Measurements from ENCODE around the gene OR2V2.

The OR2V2 gene

DNA sequence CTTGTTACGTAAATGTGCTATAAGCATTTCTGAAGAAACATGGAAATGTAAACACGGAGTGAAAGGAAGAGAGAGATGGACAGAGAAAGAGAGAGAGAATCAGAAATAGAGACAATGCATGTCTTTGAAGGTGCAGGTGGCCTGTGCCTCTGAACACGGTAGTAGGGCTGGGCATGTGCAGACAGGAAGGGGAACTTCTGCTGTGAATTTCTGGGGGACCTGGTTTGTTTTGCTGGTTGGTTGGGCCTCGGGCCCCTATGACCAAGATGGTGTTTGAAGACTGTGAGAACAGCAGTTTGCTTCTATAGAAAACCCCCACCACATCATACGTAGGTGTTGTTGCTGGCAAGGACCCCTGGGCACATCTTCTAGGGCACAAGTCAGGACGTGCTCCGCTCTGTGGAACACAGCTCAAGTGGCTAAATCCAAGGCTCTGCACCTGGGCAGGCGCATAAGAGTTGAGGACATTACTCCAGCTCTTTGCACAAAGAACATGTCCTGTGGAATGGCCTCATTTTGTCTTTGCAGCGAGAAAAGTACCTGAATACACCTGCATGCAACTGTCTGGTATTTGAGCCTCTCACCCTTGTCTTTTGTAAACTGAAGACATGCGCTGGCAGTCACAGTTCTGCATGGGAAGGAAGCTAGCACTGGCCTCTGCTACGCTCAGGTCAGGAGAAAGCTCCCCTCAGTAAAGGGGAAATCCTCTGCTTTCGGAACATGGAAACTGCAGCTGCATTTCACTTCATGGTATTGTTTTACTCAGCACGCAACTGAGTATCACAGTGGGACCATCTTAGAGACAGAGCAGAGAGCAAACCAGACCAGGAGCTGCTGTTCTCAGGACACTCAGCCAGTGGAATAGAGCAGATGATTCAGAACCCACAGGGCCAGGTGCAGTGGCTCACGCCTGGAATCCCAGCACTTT lies 2.7 kb downstream of the OR2V2 start:
- DNase-seq: no peak

DNA sequence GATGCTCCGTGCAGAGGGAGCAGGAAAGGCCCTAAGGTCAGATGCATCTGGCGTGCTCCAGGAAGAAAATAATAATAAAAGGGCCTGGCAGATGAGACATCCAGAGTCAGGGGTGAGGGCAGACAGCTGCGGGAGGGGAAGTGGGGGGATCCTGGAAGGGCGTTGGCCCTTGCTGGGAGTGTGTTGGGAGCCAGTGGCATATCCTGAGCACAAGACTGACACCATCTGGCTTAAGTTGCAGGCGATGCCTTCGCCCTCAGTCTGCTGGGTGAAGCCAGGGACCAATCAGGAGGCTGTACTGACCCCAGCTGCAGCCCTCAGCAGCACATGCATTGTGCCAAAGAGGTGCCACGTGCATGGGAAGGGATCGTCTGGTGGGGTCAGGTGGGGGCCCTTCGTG lies 3.8 kb downstream of the OR2V2 start:
- DNase-seq: no peak

DNA sequence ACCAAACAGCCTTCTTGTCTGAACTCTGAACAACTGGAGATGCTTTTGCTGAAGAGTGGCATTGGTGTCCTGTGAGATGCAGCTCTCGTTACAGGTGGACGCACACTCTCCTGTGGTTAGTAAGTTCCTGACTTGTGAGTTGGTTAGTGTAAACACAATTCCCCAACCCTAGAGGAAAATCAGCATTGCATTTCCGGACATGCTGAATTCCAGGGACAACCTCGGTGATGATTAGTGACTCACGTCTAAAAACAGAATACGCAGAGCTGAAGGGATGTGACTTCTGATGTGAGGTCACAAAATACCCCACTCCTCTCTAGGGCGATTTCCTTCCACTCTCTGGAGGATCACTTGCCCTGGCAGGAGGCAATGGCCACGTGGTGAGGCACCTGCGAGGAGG lies 5.0 kb downstream of the OR2V2 start:
- no peak for DNase-seq

DNA sequence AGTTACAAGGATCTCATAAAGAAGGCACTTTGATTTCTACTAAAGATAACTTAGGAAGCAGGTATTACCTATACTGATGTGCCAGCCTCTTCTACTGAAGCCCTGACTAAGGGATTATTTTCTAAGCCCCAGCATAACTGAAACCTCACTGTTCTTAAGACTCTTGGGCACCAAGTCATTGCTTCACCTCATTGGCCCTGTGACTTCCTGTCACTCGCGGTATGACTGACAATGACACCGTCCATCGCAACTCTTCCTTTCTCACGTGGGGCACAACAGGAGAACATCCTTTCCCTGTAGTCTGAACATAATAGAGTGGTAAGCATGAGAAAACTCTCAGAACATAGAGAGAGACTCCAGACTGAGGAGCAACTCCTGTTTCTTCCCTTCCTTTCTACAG lies 6.4 kb downstream of the OR2V2 start:
- DNase-seq: no peak

DNA sequence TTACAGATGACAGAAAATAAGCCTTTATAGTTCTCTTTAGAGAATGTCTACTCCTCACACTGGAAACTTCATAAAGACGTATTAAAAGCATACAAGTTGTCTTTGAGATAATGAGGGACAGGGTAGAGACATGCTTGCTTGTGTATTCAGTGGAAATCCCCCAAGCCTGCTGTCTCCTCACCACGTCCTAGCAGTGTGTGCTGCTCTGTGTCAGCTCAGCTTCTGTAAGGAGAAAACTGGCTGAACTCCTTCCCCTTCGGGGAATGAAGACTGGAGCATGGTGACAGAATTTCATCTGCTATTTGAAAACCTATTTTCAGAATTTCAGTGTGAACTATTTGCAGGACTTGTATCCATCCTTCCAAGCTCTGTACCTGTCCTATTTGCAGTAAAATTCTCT lies 9.4 kb downstream of the OR2V2 start:
- no peak for DNase-seq

DNA sequence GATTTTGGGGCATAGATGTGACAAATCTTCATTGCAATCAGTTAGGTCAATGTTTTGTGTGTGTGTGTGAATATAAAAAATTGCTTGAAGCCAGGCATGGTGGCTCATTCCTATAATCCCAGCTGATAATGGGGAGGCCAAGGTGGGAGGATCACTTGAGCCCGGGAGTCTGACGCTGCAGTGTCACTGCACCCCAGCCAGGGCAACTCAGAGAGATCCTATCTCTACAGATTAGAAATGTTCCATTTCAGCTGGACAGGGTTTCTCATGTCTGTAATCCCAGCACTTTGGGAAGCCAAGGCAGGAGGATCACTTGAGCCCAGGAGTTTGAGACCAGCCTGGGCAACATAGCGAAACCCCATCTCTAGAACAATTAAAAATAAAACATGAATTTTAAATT lies 11.5 kb downstream of the OR2V2 start:
- DNase-seq: no peak

DNA sequence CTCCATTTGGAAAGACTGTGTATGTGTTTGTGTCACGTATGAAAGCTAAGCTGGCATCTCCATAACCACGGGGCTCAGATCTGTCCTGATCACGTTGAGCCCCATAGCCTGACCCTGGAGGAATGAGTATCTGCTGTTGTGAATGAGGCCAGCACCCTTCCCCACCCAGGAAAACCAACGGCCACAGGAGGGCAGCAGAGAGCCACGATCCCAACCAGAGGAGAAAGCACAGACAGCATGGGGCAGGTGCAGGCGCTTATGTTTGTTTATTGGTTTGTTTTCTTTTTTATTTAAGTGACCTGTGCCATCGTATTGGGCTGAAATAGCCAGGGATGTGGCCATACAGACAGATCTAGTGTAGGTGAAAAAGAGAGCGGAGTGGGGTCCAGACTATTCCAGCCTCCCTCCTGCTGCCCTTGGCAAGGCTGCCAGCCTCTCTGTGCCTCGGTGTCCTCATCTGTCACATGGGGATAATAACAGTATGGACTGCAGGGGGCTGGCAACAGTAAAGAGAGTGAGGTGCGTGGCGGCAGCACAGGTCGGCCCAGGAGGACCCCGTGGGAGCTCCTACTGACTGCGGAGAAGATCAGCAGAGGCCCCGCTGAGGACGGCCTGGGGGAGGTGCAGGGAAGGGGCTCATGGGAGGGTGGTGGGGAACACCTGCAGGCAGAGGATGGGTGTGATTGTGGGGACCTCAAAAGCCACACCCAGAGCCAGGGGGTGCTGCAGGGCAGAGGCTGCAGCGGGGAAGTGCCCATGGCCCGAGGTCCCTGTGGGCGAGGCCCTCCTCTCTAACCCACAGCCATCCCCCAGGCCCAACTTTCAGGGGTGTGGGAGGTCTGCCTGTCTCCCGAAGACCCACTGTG lies 12.1 kb downstream of the OR2V2 start:
- DNase-seq: peak; percentile 99

DNA sequence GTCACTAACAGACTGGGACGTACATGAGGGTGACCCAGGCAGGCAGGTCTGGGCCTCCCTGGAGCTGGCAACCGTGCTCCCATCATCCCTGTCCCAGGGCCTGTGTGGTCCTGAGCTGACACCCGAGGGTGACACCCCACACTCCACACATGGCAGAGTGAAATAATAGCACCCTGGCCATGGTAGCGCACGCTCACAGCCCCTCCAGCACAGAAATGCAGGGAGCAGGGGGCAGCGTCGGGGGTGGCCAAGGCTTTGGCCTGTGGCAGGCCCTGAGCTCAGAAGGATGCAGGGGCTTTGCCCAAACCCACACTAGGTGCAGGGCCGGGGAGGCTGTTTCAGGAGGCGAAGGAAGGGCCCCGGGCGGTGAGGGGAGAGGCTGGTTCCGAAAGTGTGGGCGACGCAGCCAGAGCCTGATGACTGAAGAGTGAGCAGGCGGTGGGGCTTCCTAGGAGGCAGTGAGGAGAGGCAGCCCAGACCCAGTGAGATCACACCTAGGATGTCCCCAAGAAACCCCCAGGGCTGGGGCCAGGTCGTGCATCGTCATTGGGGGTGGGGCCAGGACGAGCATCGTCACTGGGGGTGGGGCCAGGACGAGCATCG lies 12.9 kb downstream of the OR2V2 start:
- peak; percentile 88 for DNase-seq

DNA sequence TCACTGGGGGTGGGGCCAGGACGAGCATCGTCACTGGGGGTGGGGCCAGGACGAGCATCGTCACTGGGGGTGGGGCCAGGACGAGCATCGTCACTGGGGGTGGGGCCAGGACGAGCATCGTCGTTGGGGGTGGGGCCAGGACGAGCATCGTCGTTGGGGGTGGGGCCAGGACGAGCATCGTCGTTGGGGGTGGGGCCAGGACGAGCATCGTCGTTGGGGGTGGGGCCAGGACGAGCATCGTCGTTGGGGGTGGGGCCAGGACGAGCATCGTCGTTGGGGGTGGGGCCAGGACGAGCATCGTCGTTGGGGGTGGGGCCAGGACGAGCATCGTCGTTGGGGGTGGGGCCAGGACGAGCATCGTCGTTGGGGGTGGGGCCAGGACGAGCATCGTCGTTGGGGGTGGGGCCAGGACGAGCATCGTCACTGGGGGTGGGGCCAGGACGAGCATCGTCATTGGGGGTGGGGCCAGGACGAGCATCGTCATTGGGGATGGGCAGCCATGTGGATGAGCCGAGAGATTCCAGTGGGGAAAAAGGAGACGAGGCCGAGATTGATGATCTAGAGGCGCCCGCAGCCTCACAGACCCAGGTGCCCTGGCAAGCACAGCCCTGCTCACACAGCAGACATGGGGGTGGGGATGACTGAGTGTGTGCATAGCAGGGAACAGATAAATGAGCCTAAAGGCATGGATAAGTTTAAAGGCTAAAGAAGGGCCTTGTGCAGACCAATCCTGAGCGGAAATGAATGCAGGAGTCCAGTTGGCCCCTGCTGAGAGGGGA lies 13.6 kb downstream of the OR2V2 start:
- DNase-seq: peak; percentile 81

DNA sequence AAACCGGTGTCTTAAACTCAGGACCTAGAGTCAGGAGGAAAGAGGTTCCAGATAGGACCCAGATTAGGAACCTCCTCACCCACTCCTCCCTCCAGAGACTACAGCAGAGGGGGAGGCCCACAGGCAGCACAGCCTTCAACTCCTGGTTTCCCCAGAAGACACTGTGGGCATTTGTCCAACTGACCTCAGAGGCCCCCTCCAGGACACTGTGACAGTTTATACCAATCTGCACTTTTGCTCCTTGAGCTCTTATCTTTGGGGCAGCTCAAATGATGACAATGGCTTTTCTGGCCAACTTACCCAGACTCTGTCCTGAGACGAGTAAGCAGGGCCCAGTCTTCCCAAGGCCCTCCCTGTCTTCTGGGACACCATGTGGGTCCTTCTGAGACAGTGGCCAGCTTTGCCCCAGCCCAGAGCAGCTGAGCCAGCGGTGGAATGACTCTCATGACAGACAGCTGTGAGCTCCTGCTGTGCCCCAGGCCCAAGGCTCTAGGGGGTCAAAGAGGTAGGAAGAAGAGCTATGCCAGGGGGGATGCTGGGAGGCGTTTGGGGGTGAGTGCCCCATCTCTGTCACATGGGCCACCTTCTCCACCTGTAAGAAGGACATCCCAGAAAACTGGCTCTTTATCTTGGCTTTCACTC lies 14.3 kb downstream of the OR2V2 start:
- no peak for DNase-seq

DNA sequence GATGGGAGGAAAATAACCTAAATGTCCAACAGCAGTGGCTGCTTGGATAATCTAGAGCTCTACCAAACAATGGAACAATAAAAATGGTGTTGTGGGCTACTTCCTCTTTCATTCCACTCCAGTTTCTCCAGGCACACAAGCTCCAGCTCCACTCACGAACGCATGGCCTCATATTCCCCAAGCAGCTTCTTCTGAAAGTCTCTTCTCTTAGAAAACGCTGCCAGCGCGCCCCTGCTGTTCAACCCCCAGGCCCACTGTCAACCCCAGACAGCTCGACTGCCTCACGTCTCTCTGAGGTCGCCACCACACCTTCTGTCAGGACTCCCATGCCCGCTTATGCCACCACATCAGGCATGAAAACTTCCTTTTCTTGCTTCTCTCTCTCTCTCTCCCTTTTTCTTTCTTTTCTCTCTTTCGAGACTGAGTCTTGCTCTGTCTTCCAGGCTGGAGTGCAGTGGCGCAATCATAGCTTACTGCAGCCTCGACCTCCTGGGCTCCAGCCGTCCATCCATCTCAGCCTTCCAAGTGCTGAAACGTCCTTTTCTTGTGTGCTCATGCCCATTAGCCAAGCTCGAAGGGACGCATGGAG lies 16.2 kb downstream of the OR2V2 start:
- DNase-seq: no peak

DNA sequence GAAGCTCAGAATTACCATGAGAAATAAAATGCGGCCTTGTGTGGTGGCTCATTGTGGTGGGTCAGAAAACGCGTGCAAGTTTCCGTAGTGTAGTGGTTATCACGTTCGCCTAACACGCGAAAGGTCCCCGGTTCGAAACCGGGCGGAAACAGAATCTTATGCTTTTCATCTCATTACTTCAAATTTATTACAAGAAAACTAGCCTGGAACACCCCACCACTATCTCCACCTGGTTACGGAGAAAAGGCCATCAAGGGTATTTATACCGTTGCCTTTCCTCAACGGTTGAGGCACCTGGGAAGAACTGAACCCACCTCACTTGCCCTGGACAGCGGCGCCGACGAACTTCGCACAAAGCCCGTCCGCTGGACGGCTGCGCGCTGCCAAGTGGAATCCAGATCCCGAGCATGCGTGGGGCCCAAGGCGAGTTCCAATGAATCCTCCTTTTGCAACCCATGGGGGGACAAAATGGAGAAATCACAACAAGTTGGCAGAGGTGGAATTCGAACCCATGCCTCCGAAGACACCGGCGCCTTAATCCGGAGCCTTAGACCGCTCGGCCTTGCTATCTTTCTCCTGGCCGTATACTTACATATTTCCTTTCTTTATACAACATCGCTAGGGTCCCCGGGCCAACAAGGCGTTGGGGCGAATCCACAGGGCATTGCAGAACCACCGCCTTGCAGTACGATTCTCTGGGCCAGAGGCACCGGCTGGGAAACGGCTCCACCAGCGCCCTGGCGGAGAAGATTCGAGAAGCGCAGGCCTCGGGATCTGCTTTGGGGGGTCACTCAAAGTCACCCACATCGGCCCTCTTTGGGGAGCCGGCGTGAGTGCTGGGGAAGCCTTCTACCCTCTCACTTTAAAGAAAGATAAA lies 16.9 kb downstream of the OR2V2 start:
- peak; percentile 78 for DNase-seq

DNA sequence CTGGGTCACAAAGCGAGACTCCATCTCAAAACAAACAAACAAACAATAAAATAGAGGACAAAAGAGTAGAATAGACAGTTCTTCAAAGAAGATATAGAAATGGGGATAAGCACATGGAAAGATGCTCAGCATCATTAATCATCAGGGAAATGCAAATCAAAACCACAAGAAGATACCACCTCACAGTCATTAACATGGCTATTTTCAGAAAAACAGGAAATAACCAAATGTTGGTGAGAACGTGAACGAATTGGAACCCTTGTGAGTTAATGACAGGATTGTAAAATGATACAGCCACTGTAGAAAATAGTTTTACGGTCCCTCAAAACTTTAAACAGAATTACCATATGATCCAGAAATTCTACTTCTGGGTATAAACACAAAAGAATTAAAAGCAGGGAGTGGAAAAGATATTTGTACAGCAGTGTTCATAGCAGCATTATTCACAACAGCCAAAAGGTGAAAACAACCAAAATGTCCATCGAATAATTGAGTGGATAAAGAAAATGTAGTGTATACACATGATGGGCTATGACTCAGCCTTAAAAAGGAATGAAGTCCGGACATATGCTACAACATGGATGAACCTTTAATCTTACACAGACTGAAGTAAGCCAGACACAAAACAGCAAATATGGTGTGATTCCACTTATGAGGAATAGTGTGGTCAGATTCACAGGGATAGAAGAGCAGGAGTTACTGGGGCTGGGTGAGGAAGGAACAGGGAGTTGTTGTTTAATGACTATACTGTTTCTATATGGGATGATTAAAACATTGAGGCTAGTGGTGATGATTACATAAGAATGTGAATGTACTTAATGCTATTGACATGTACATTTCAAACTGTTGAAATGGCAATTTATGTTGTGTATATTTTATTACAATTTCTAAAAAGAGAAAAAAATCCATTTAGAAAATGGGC lies 19.7 kb downstream of the OR2V2 start:
- no peak for DNase-seq

DNA sequence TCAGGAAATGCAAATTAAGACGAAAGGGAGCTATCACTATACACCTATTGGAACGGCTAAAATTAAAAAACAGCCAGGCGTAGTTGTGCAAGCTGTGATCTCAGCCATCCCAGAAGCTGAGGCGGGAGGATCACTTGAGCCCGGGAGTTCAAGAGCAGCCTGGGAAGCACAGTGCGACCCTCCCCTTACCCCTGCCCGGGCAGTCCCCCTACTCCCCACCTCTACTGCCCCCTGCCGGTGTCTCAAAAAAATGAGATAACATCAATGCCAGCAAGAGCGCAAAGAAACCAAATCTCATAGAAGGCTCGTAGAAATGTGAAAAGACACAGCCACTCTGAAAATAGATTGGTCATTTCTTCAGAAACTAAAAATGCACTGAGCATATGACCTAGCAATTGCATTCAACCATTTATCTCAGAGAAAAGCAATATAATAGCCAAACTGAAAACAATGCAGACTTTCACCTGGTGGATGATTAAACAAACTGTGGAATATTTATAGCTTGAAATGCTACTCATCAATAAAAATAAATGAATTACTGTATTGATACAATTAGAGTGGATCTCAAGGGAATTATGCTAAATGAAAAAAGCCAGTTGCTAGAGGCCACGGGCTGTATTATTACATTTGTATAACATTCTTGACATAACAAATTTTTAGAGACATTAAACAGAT lies 20.6 kb downstream of the OR2V2 start:
- DNase-seq: peak; percentile 74

DNA sequence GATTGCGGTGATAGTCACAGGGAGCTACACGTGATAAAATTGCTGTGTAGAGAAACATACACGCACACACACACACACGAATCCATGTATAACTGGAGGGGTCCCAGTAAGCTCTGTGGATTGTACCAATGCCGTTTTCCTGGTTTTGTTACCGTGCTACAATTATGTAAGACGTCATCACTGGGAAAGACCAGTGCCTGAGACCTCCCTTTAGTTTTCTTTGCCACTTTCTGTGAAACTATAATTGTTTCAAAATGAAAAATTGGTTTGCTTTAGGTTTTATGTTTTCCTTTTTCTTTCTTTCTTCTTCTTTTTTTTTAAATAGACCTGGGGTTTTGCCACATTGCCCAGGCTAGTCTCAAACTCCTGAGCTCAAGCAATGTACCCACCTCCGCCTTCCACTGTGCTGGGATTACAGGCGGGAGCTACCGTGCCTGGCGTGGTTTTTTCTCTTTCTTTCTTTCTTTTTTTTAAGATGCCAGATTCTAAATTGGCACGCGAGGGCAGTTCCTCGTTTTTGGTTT lies 21.3 kb downstream of the OR2V2 start:
- no peak for DNase-seq

DNA sequence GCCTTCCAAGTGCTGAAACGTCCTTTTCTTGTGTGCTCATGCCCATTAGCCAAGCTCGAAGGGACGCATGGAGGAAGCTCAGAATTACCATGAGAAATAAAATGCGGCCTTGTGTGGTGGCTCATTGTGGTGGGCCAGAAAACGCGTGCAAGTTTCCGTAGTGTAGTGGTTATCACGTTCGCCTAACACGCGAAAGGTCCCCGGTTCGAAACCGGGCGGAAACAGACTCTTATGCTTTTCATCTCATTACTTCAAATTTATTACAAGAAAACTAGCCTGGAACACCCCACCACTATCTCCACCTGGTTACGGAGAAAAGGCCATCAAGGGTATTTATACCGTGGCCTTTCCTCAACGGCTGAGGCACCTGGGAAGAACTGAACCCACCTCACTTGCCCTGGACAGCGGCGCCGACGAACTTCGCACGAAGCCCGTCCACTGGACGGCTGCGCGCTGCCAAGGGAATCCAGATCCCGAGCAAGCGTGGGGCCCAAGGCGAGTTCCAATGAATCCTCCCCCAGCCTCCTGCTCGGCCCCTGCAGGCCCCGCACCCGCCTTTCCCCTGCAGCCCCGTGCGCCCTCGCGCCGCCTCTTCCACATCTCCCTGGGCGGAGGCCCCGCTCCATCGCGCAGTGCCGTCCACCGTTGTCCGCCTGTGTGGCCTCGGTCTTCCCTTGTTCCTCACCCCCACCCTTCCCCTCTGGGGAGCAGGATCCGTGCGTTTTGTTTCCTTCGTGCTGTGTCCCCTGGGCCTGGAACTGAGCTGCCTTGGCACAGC lies 22.3 kb downstream of the OR2V2 start:
- DNase-seq: peak; percentile 100

DNA sequence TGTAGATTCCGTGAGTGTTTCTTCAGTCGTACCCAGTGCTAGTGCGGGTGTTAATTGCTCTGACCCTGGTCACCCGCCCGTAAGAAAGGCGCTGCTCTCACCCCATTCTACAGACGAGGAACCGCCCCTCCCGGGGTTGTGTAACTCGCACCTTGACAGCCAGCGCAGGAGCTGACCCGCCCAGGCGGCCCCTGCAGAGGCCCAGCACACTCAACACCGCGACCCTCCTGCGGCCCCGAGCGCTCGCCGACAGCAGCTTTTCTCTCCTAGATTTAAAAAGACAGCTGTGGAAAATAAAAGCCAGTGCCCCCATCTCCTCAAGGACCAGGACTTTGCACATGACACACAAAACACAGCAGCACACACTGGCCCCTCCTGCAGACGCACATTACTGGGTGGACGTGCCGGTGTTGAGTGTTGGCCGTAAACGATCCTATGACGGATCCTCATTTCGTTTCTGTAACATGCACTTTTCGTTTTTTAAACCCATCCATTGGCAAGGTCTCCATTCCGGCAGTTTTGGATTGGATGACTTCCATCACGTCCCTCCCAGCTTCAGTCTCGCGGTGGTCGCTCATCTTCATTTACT lies 22.9 kb downstream of the OR2V2 start:
- no peak for DNase-seq

DNA sequence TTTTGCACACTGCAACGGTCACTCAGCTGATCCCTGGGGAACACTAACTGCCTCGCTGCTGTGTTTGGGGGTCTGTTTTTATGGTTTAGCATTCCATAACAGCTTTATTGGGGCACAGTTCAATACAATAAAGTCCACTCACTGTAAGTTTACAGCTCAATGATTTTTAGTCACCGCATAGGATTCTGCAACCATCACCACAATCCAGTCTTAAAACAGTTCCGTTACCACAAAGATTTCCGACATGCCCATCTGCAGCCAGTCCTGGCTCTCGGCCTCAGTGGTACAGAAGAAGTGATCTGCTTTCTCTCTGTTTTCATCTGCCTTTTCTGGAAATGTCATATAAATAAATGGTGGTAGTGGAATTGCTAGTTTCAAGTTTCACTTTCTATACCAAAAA lies 23.6 kb downstream of the OR2V2 start:
- no peak for DNase-seq

Data from activated CD8-positive, alpha-beta memory T cell treated with anti-CD3 and anti-CD28 coated beads, Interleukin-2, amount 50 U/mL, for 48 hours (primary cell).